AG04450 (cell line): ENCODE data around the gene TBC1D2B. TPM values are rescaled to one million over a fixed set of nuclear protein-coding genes. Genes with fewer than 3 reads are reported as not detected.

ENCODE experiments used
- CTCF ChIA-PET: fragments of 300-600, 350-600 bp; formaldehyde crosslinking; extraction: SDS; loops from one replicate; lab custom pipeline; 2022; ENCODE audit warnings: antibody characterized with exemption, inconsistent platforms; lab: Charles Lee
- POLR2A ChIA-PET: fragments of 350-600 bp; formaldehyde crosslinking; extraction: SDS; loops from one replicate; lab custom pipeline; 2021; ENCODE audit warnings: antibody characterized with exemption, inconsistent platforms; lab: Yijun Ruan, JAX
- DNase-seq: peaks from one replicate; pipeline ENCODE4 v3.0.0-alpha.2; 2011; ENCODE audit warnings: low read depth, low spot score
- H3K27ac ChIP-seq: one replicate; pipeline ENCODE4 v1.5.1; 2012; ENCODE audit warnings: low read depth, low read length, control low read depth
- H3K27me3 ChIP-seq: one replicate; pipeline ENCODE4 v1.6.0; 2012; ENCODE audit warnings: low read length; ENCODE audit not compliant: control insufficient read depth, insufficient read depth
- H3K4me3 ChIP-seq: 2 replicates; pipeline ENCODE4 v1.5.1; 2011; ENCODE audit warnings: mild to moderate bottlenecking, low read depth, low read length, control low read depth
- H3K9me3 ChIP-seq: 2 replicates; pipeline ENCODE4 v1.5.1; 2012; ENCODE audit warnings: low read length; ENCODE audit not compliant: control insufficient read depth, insufficient read depth
- polyA plus RNA-seq: library from polyadenylated mRNA; depleted of rRNA; stranded (reverse); fragments of >200 nt; gene quantifications from 2 replicates; pipeline ENCODE4 v1.2.3, GENCODE V29; 2011
- TF ChIP-seq, protein P1 (sequence below): IDR thresholded peaks from 2 replicates; pipeline ENCODE4 v1.5.1; 2011; ENCODE audit warnings: low read depth, low read length, control low read depth, inconsistent platforms

The TBC1D2B gene
- polyA plus RNA-seq, 1 experiment: 42.0 TPM

DNA sequence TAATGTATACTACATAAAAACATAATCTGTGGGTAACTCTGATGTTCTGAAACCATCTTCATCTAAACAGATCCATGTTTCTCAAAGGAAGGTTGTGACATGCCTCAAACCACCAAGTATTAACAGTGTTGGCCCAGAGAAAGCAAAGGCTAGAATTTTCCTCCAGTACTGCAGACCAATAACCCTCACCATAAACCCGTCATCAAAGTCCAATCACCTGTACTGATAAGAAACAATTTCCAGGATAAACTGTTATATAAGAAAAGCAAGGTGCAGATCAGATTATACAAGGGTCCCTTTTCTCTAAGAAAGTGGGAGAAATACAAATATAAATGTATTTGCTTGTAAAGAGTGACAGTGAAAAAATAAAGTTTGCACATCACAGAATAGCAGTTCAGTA is 32.3 kb downstream of the TBC1D2B start:
- CTCF ChIA-PET: interaction anchor here (1.0 kb wide), 1 partner anchor 63 kb away, joined by 3 read pairs; no protein-coding TSS in a partner anchor
- TF ChIP-seq, protein P1, sequence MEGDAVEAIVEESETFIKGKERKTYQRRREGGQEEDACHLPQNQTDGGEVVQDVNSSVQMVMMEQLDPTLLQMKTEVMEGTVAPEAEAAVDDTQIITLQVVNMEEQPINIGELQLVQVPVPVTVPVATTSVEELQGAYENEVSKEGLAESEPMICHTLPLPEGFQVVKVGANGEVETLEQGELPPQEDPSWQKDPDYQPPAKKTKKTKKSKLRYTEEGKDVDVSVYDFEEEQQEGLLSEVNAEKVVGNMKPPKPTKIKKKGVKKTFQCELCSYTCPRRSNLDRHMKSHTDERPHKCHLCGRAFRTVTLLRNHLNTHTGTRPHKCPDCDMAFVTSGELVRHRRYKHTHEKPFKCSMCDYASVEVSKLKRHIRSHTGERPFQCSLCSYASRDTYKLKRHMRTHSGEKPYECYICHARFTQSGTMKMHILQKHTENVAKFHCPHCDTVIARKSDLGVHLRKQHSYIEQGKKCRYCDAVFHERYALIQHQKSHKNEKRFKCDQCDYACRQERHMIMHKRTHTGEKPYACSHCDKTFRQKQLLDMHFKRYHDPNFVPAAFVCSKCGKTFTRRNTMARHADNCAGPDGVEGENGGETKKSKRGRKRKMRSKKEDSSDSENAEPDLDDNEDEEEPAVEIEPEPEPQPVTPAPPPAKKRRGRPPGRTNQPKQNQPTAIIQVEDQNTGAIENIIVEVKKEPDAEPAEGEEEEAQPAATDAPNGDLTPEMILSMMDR: no peak
- Histone ChIP-seq H3K4me3 (no peak overlapping the region), H3K27ac (no peak overlapping the region), H3K9me3 (no peaks in the 10 kb centered on the region), H3K27me3 (no peaks in the 10 kb centered on the region)
- DNase-seq: no peak
- POLR2A ChIA-PET: interaction anchor here (1.0 to 1.3 kb wide), 3 partner anchors 30 to 49 kb away, joined by 3 to 5 read pairs (median 3); partner anchors contain the start of gene TBC1D2B

DNA sequence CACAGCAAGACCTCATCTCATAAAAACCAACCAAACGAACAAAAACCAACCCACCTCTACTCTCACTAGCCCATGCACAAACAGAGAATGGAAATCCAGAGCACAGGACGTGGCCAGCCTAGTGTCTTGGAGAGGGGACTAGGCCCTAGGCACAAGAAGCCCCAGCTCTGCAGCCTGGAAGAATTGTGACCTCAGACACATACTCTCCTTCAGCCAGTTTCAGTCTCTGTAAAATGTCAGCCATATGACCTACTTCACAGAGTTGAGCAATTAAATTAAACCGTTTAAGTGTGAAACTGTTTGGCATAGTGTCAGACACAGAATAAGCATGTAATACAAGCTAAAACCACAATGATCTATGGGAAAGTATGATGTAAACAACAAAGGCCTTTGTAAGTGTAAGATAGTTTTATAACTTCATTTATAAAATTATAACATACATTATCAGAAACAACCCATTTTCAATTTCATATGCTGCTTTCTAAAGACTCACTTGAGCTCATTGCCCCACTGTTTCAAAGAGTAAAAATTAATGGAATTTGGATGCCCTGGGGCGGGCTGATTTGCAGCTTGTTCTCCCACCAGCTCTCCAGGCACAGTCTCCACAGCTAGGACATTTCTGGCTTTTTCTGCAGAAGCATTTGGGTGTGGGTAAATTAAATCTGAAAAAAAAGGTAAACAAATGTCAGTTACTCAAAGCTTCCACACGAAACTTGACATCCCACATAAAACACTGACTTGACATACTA is 32.9 kb downstream of the TBC1D2B start:
- TF ChIP-seq, protein P1: no peak
- ChIA-PET CTCF (interaction anchor here (1.0 kb wide), 1 partner anchor 63 kb away, joined by 3 read pairs; no protein-coding TSS in a partner anchor), POLR2A (interaction anchor here (0.7 to 1.3 kb wide), 4 partner anchors 31 to 49 kb away, joined by 3 to 5 read pairs (median 3); partner anchors contain the start of gene TBC1D2B)
- H3K4me3 ChIP-seq: no peak overlapping the region
- H3K27me3 ChIP-seq: no peaks in the 10 kb centered on the region
- no peaks in the 10 kb centered on the region for H3K9me3 ChIP-seq
- peak overlapping the region; percentile 41 for H3K27ac ChIP-seq
- DNase-seq: no peak

DNA sequence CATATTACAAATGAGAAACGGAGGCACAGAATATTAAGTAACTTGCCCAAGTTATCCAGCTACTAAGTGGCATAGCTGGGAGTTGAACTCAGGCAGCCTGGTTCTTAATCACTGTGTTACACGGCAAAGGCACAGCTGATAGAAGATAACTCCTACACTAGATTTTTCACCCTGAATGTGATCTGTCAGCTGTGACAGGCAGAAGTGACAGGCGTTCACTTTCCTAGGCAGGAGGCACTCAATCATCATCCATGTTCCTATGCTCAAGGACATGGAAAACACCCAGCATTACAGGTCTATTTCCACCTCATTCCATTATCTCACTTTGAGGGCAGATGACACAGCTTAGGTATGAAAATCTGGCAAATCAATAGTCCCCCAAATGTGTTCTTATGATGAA is 35.6 kb downstream of the TBC1D2B start:
- no peak overlapping the region for H3K27ac ChIP-seq
- DNase-seq: no peak
- CTCF ChIA-PET: interaction anchor here (0.8 to 2.1 kb wide), 3 partner anchors 34 to 67 kb away, joined by 3 to 8 read pairs (median 3); no protein-coding TSS in a partner anchor
- H3K9me3 ChIP-seq: no peaks in the 10 kb centered on the region
- no peaks in the 10 kb centered on the region for H3K27me3 ChIP-seq
- TF ChIP-seq, protein P1: no peak
- no peak overlapping the region for H3K4me3 ChIP-seq
- POLR2A ChIA-PET: no interaction called here

DNA sequence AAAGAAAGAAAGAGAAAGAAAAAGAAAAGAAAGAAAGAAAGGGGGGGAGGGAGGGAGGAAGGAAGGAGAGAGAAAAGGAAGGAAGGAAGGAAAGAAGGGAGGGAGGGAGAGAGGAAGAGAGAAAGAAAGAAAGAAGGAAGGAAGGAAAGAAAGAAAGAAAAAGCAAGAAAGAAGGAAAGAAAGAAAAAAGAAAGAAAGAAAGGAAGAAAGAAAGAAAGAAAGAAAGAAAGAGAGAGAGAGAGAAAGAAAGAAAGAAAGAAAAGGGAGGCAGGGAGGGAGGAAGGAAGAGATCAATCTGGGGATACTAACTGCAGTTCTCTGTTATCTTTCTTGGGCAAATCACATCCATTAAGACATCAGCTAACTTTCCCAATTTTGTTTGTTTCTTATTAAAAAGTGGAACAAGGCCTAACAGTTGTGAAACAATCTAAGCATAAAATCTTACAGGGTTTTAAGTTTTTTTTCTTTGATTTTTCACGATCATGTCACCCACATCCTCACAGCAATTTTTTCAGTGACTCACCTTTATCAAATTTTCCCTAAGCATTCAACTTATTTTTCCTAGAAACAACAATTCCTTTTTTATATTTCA is 36.8 kb downstream of the TBC1D2B start:
- H3K4me3 ChIP-seq: no peak overlapping the region
- CTCF ChIA-PET: no interaction called here
- DNase-seq: no peak
- TF ChIP-seq, protein P1: no peak
- no peak overlapping the region for H3K27ac ChIP-seq
- POLR2A ChIA-PET: no interaction called here
- H3K9me3 ChIP-seq: no peaks in the 10 kb centered on the region
- no peaks in the 10 kb centered on the region for H3K27me3 ChIP-seq
